Caco-2 (cell line): ENCODE results near the gene XKR8. TPM values are rescaled to one million over a fixed set of nuclear protein-coding genes. Genes with fewer than 3 reads are reported as not detected.

Experiments used
- BruUV-seq: library from RNA; stranded (reverse); fragments of 400-500 nt; replicated peaks from 2 replicates; lab custom pipeline; 2021; lab: Mats Ljungman, UMichigan
- CTCF ChIA-PET: fragments of 300-600 bp; sonication (Branson Sonifier 250); formaldehyde crosslinking; loops from one replicate; lab custom pipeline; 2022; ENCODE audit warnings: antibody characterized with exemption; lab: Charles Lee
- POLR2A ChIA-PET: fragments of 300-600 bp; sonication (Branson Sonifier 250); formaldehyde crosslinking; loops from one replicate; lab custom pipeline; 2022; ENCODE audit warnings: antibody characterized with exemption; lab: Charles Lee
- DNase-seq, 2 experiments: peaks; one replicate each; pipeline versions ENCODE4 v3.0.0 to v3.0.0-alpha.2; 2020 to 2022
- H3K27me3 ChIP-seq: replicated peaks from 2 replicates; pipeline ENCODE4 v1.6.0; 2011; ENCODE audit warnings: low read length; ENCODE audit not compliant: control insufficient read depth, insufficient read depth
- H3K36me3 ChIP-seq: 2 replicates; pipeline ENCODE4 v1.5.1; 2011; ENCODE audit warnings: low read length; ENCODE audit not compliant: control insufficient read depth, insufficient read depth
- H3K4me1 ChIP-seq: fragments of 250-450 bp; sonication (Bioruptor Pico); 2 replicates; pipeline ENCODE4 v1.5.1; 2020; ENCODE audit warnings: mild to moderate bottlenecking
- H3K4me3 ChIP-seq: 2 replicates; pipeline ENCODE4 v1.5.1; 2011; ENCODE audit warnings: low read depth, mild to moderate bottlenecking, control low read depth, low read length
- H3K9me3 ChIP-seq: fragments of 250-450 bp; sonication (Bioruptor Pico); 2 replicates; pipeline ENCODE4 v1.5.1; 2020; ENCODE audit warnings: mild to moderate bottlenecking, moderate library complexity
- H3K27ac Mint-ChIP-seq: one replicate; pipeline ENCODE4 v1.8.0; 2022; ENCODE audit warnings: mixed read lengths; ENCODE audit not compliant: unreplicated experiment
- H3K27me3 Mint-ChIP-seq: one replicate; pipeline ENCODE4 v1.8.0; 2022; ENCODE audit warnings: mixed read lengths; ENCODE audit not compliant: insufficient read depth, unreplicated experiment
- H3K36me3 Mint-ChIP-seq: one replicate; pipeline ENCODE4 v1.8.0; 2022; ENCODE audit warnings: mild to moderate bottlenecking, mixed read lengths; ENCODE audit not compliant: insufficient read depth, unreplicated experiment
- H3K4me1 Mint-ChIP-seq: one replicate; pipeline ENCODE4 v1.8.0; 2022; ENCODE audit warnings: low read depth, mixed read lengths; ENCODE audit not compliant: unreplicated experiment
- H3K4me3 Mint-ChIP-seq: one replicate; pipeline ENCODE4 v1.8.0; 2022; ENCODE audit warnings: mild to moderate bottlenecking, moderate library complexity, mixed read lengths; ENCODE audit not compliant: unreplicated experiment
- H3K9me3 Mint-ChIP-seq: one replicate; pipeline ENCODE4 v1.8.0; 2022; ENCODE audit warnings: mixed read lengths; ENCODE audit not compliant: unreplicated experiment
- intact Hi-C: fragments of 100-400 bp; cut with micrococcal nuclease; formaldehyde crosslinking; loops from one replicate; pipeline ENCODE4 v1.10.0; 2022; ENCODE audit not compliant: unreplicated experiment
- total RNA-seq: library from RNA; stranded (reverse); gene quantifications from 2 replicates; pipeline ENCODE4 v1.2.3, GENCODE V29; 2022
- TF ChIP-seq, protein P1 (sequence below), 2 experiments: fragments of 200-600 bp in 1 of 2; IDR thresholded peaks; 1 replicate in 1 of 2; 2 replicates in 1 of 2; pipeline versions ENCODE4 v1.5.1 to v1.8.0; 2011 to 2022; ENCODE audit warnings: antibody characterized with exemption in 1 of 2, control low read depth in 1 of 2, inconsistent platforms in 1 of 2, low read depth in 1 of 2, low read length in 1 of 2, mild to moderate bottlenecking in 1 of 2, moderate library complexity in 1 of 2; ENCODE audit not compliant: insufficient read depth in 1 of 2, severe bottlenecking in 1 of 2, unreplicated experiment in 1 of 2

The XKR8 gene
- total RNA-seq, 1 experiment from 2014 or later, result 8.9 TPM

DNA sequence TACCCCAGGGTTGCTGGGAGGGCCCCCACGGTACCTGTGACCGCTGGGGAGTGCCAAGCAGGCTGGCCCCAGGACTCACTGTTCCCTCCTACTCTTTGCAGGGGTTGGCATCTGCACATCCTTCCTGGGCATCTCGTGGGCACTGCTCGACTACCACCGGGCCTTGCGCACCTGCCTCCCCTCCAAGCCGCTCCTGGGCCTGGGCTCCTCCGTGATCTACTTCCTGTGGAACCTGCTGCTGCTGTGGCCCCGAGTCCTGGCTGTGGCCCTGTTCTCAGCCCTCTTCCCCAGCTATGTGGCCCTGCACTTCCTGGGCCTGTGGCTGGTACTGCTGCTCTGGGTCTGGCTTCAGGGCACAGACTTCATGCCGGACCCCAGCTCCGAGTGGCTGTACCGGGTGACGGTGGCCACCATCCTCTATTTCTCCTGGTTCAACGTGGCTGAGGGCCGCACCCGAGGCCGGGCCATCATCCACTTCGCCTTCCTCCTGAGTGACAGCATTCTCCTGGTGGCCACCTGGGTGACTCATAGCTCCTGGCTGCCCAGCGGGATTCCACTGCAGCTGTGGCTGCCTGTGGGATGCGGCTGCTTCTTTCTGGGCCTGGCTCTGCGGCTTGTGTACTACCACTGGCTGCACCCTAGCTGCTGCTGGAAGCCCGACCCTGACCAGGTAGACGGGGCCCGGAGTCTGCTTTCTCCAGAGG, 6.8 kb downstream of the XKR8 start:
- Mint-ChIP-seq H3K27me3 (no peaks in the 10 kb centered on the region), H3K9me3 (no peaks in the 10 kb centered on the region), H3K27ac (peak overlapping the region; percentile 13), H3K4me1 (no peaks in the 10 kb centered on the region), H3K4me3 (no peak overlapping the region), H3K36me3 (peaks cover 8% of the 10 kb centered on the region)
- BruUV-seq, result no TSS peak
- DNase-seq, result no peak
- ChIA-PET CTCF (no interaction called here), POLR2A (no interaction called here)
- TF ChIP-seq, protein P1, sequence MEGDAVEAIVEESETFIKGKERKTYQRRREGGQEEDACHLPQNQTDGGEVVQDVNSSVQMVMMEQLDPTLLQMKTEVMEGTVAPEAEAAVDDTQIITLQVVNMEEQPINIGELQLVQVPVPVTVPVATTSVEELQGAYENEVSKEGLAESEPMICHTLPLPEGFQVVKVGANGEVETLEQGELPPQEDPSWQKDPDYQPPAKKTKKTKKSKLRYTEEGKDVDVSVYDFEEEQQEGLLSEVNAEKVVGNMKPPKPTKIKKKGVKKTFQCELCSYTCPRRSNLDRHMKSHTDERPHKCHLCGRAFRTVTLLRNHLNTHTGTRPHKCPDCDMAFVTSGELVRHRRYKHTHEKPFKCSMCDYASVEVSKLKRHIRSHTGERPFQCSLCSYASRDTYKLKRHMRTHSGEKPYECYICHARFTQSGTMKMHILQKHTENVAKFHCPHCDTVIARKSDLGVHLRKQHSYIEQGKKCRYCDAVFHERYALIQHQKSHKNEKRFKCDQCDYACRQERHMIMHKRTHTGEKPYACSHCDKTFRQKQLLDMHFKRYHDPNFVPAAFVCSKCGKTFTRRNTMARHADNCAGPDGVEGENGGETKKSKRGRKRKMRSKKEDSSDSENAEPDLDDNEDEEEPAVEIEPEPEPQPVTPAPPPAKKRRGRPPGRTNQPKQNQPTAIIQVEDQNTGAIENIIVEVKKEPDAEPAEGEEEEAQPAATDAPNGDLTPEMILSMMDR (IDR thresholded peaks at IDR 0.05; ENCODE audit: insufficient read depth in 1 of 2, low read depth in 1 of 2, low read length in 1 of 2, severe bottlenecking in 1 of 2, unreplicated experiment in 1 of 2), result no peak
- H3K4me3 ChIP-seq, result no peak overlapping the region
- intact Hi-C loops, result no loop called here
- no peaks in the 10 kb centered on the region for H3K4me1 ChIP-seq
- no peaks in the 10 kb centered on the region for H3K9me3 ChIP-seq
- H3K27me3 ChIP-seq, result no peaks in the 10 kb centered on the region
- H3K36me3 ChIP-seq, result no peaks in the 10 kb centered on the region

DNA sequence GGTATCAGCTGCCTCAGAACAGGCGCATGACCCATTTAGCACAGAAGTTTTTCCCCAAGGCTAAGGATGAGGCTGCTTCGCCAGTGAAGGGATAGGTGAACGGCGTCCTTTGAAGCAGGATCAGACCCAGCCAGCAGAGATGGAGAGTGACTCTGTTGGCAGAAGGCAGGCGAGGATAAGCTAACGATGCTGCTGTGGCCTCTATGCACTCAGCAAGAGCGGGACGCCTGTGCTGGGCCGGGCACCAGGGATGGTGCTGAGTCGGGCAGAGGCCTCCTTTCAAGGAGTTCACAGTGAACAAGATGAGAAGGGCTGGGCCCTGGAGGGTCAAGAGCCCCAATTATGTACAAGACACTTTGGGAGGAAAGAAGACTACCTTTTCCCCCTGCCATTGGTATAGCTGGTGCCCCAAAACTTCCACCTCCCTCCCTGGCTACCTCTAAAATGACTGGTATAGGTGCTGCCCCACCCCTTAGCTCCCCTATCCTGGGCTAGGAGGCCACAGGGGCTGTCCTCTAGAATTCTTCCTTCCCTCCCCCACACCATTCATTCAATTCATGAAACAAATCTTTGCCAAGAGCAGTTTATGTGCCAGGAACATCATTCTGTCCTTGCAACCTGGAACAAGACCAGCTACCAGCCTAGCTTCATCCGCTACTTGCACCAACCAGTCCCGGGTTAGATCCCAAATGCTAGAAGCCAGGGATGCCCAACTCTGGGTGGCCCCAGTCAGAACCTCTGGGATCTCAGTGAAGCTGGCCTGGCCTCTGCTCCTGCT, 7.5 kb downstream of the XKR8 start:
- H3K4me1 ChIP-seq, result no peaks in the 10 kb centered on the region
- no peak overlapping the region for H3K4me3 ChIP-seq
- intact Hi-C loops, result no loop called here
- ChIA-PET CTCF (no interaction called here), POLR2A (no interaction called here)
- H3K9me3 Mint-ChIP-seq, result no peaks in the 10 kb centered on the region
- H3K36me3 Mint-ChIP-seq, result peaks cover 8% of the 10 kb centered on the region
- no peak overlapping the region for H3K27ac Mint-ChIP-seq
- TSS peak; percentile 18 for BruUV-seq
- H3K4me3 Mint-ChIP-seq, result no peak overlapping the region
- no peak for DNase-seq
- no peaks in the 10 kb centered on the region for H3K36me3 ChIP-seq
- H3K9me3 ChIP-seq, result no peaks in the 10 kb centered on the region
- H3K27me3 ChIP-seq, result no peaks in the 10 kb centered on the region
- TF ChIP-seq, protein P1 (IDR thresholded peaks at IDR 0.05; ENCODE audit: insufficient read depth in 1 of 2, low read depth in 1 of 2, low read length in 1 of 2, severe bottlenecking in 1 of 2, unreplicated experiment in 1 of 2), result no peak
- H3K27me3 Mint-ChIP-seq, result no peaks in the 10 kb centered on the region
- H3K4me1 Mint-ChIP-seq, result no peaks in the 10 kb centered on the region

DNA sequence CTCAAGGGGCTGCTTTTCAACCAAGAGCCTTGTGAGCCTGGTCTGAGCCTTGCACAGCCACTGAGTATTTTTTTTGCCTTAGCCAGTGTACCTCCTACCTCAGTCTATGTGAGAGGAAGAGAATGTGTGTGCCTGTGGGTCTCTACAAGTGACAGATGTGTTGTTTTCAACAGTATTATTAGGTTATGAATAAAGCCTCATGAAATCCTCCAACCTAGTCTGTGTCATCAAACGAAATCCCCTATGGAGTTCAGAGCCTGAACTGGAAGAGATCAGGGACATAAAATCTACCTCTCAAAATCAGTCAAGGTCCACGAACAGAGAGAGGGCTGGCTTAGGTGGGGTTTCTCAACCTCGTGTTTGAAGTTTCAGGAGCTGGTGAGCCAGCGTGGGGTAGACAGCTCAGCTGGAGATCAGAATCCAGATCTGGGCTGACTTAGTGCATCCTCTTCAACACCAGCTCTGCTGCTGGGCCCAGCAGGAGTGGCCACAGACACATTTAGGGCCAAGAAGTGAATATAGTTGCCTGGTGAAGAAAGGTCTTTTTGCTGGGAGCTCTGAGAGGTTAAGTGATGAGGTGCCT, 8.2 kb downstream of the XKR8 start:
- no TSS peak for BruUV-seq
- TF ChIP-seq, protein P1 (IDR thresholded peaks at IDR 0.05; ENCODE audit: insufficient read depth in 1 of 2, low read depth in 1 of 2, low read length in 1 of 2, severe bottlenecking in 1 of 2, unreplicated experiment in 1 of 2), result no peak
- H3K27me3 Mint-ChIP-seq, result no peaks in the 10 kb centered on the region
- Histone ChIP-seq H3K9me3 (no peaks in the 10 kb centered on the region), H3K36me3 (no peaks in the 10 kb centered on the region), H3K27me3 (no peaks in the 10 kb centered on the region), H3K4me3 (no peak overlapping the region), H3K4me1 (no peaks in the 10 kb centered on the region)
- H3K9me3 Mint-ChIP-seq, result no peaks in the 10 kb centered on the region
- no peak for DNase-seq
- ChIA-PET POLR2A (no interaction called here), CTCF (interaction anchor here (0.6 to 0.9 kb wide), 2 partner anchors 13 to 28 kb away, joined by 3 read pairs; no protein-coding TSS in a partner anchor)
- H3K4me1 Mint-ChIP-seq, result no peaks in the 10 kb centered on the region
- no peak overlapping the region for H3K27ac Mint-ChIP-seq
- peaks cover 8% of the 10 kb centered on the region for H3K36me3 Mint-ChIP-seq
- intact Hi-C loops, result no loop called here
- H3K4me3 Mint-ChIP-seq, result no peak overlapping the region
